ENCODE data around the gene PDYN. TPM values are rescaled to one million over a fixed set of nuclear protein-coding genes. Genes with fewer than 3 reads are reported as not detected.

Gene PDYN
- total RNA-seq, 1 donor from 2014 or later, result not detected

GRCh38 chr20:1940581-1940980, 53.3 kb downstream of the PDYN start:
- intact Hi-C loops (cut with micrococcal nuclease), result no loop called here
- ATAC-seq (no peak), DNase-seq (no peak)

GRCh38 chr20:1939270-1939595, 54.6 kb downstream of the PDYN start:
- ATAC-seq (no peak), DNase-seq (no peak)
- intact Hi-C loops (cut with micrococcal nuclease), result no loop called here

- no peak for ATAC-seq
- intact Hi-C loops (cut with micrococcal nuclease), result no loop called here
- DNase-seq, result no peak
These were observed 55.2 kb downstream of the PDYN start for GRCh38 chr20:1938464-1939269.

- ATAC-seq (no peak), DNase-seq (no peak)
- intact Hi-C loops (cut with micrococcal nuclease), result no loop called here
These were observed 56.4 kb downstream of the PDYN start for GRCh38 chr20:1937316-1937976.

GRCh38 chr20:1935696-1936366, 58.0 kb downstream of the PDYN start:
- intact Hi-C loops (cut with micrococcal nuclease), result no loop called here
- DNase-seq (peak; percentile 87), ATAC-seq (peak; percentile 67)

GRCh38 chr20:1934721-1935573, 58.9 kb downstream of the PDYN start:
- intact Hi-C loops (cut with micrococcal nuclease), result no loop called here
- DNase-seq, result peak; percentile 82
- ATAC-seq, result peak; percentile 75

- DNase-seq, result no peak
These were observed 59.7 kb downstream of the PDYN start for GRCh38 chr20:1934156-1934555.

GRCh38 chr20:1933465-1933870, 60.4 kb downstream of the PDYN start:
- peak; percentile 76 for ATAC-seq
- intact Hi-C loops (cut with micrococcal nuclease), result no loop called here

More at GRCh38 chr20:1934156-1934555, 59.7 kb downstream of the PDYN start:
- intact Hi-C loops (cut with micrococcal nuclease), result no loop called here
- peak; percentile 49 for ATAC-seq

GRCh38 chr20:1932971-1933370, 60.9 kb downstream of the PDYN start:
- intact Hi-C loops (cut with micrococcal nuclease), result no loop called here
- no peak for ATAC-seq
- no peak for DNase-seq

More at GRCh38 chr20:1933465-1933870, 60.4 kb downstream of the PDYN start:
- DNase-seq, result peak; percentile 82

- DNase-seq (no peak), ATAC-seq (no peak)
- intact Hi-C loops (cut with micrococcal nuclease), result no loop called here
These were observed 62.0 kb downstream of the PDYN start for GRCh38 chr20:1931830-1932229.

- no peak for ATAC-seq
- intact Hi-C loops (cut with micrococcal nuclease), result no loop called here
These were observed 63.7 kb downstream of the PDYN start for GRCh38 chr20:1930165-1930564.

GRCh38 chr20:1929460-1929859, 64.4 kb downstream of the PDYN start:
- no peak for DNase-seq
- intact Hi-C loops (cut with micrococcal nuclease), result no loop called here

More at GRCh38 chr20:1930165-1930564, 63.7 kb downstream of the PDYN start:
- no peak for DNase-seq

GRCh38 chr20:1928782-1929181, 65.1 kb downstream of the PDYN start:
- no peak for ATAC-seq
- intact Hi-C loops (cut with micrococcal nuclease), result no loop called here

More at GRCh38 chr20:1929460-1929859, 64.4 kb downstream of the PDYN start:
- no peak for ATAC-seq

More at GRCh38 chr20:1928782-1929181, 65.1 kb downstream of the PDYN start:
- no peak for DNase-seq

Other genes starting within 250 kb of the PDYN start
- 18.1 TPM for gene SIRPA, start 98.7 kb downstream of the PDYN start, total RNA-seq
- gene STK35, start 107.8 kb upstream of the PDYN start, total RNA-seq, result 15.9 TPM